ENCODE measurements around the gene TMEM63C.

GRCh38 chr14:77265561-77266335, 84.2 kb downstream of the TMEM63C start:
- TF ChIP-seq CTCF (conservative IDR thresholded peaks at IDR 0.05; ENCODE audit: low read length): no peak
- no peak for TF ChIP-seq EZH2phosphoT487 (IDR thresholded peaks at IDR 0.05; ENCODE audit: borderline replicate concordance)
